Memory B cell (primary cell): ENCODE measurements around the gene ATRNL1.
A peak's percentile ranks its signal among the peaks of the same experiment; 100 is the strongest.
"Not testable (repeated sequence)": the region's sequence is repeated elsewhere in the genome, so short reads cannot be mapped to it uniquely, and the experiment has no call there.

Source experiments
- ATAC-seq: fragments of 150-1000 bp; cut with Tn5 transposase; 2 replicates; pipeline ENCODE4 v1.10.0; 2021; ENCODE audit warnings: low read depth, mild to moderate bottlenecking, moderate library complexity
- DNase-seq, 2 donors: peaks; one replicate each; pipeline ENCODE4 v3.0.0; 2022; ENCODE audit warnings: low spot score in 2 of 2
- H3K27ac Mint-ChIP-seq: one replicate; pipeline ENCODE4 v1.8.0; 2022; ENCODE audit warnings: mild to moderate bottlenecking, moderate library complexity, mixed read lengths
- H3K27me3 Mint-ChIP-seq: one replicate; pipeline ENCODE4 v1.8.0; 2022; ENCODE audit warnings: mixed read lengths
- H3K36me3 Mint-ChIP-seq: one replicate; pipeline ENCODE4 v1.8.0; 2022; ENCODE audit warnings: mild to moderate bottlenecking, mixed read lengths
- H3K4me1 Mint-ChIP-seq: one replicate; pipeline ENCODE4 v1.8.0; 2022; ENCODE audit warnings: mixed read lengths
- H3K4me3 Mint-ChIP-seq: one replicate; pipeline ENCODE4 v1.8.0; 2022; ENCODE audit warnings: mild to moderate bottlenecking, moderate library complexity, mixed read lengths
- H3K9me3 Mint-ChIP-seq: one replicate; pipeline ENCODE4 v1.8.0; 2022; ENCODE audit warnings: mixed read lengths

Gene ATRNL1

GRCh38 chr10:115103700-115104099 is 10.5 kb downstream of the ATRNL1 start:
- no peak for ATAC-seq
- Mint-ChIP-seq H3K27ac (no peak overlapping the region), H3K36me3 (peaks cover 4% of the 10 kb centered on the region), H3K4me1 (no peaks in the 10 kb centered on the region), H3K27me3 (peaks cover 5% of the 10 kb centered on the region), H3K9me3 (peaks cover 7% of the 10 kb centered on the region), H3K4me3 (no peak overlapping the region)
- no peak for DNase-seq

- not testable (repeated sequence) for H3K4me1 Mint-ChIP-seq, H3K36me3 Mint-ChIP-seq, H3K27me3 Mint-ChIP-seq, H3K9me3 Mint-ChIP-seq, DNase-seq, H3K4me3 Mint-ChIP-seq, H3K27ac Mint-ChIP-seq, ATAC-seq
Measured at GRCh38 chr10:115105411-115105810, 12.2 kb downstream of the ATRNL1 start.

GRCh38 chr10:115107830-115108229 is 14.7 kb downstream of the ATRNL1 start:
- H3K4me3 Mint-ChIP-seq = no peak overlapping the region
- ATAC-seq = no peak
- DNase-seq = no peak
- H3K4me1 Mint-ChIP-seq = no peaks in the 10 kb centered on the region
- H3K36me3 Mint-ChIP-seq = peaks cover 4% of the 10 kb centered on the region
- peaks cover 3% of the 10 kb centered on the region for H3K27me3 Mint-ChIP-seq
- peaks cover 3% of the 10 kb centered on the region for H3K9me3 Mint-ChIP-seq
- no peak overlapping the region for H3K27ac Mint-ChIP-seq

- H3K27ac Mint-ChIP-seq = no peak overlapping the region
- peaks cover 2% of the 10 kb centered on the region for H3K27me3 Mint-ChIP-seq
- DNase-seq (no peak), ATAC-seq (no peak)
- H3K4me1 Mint-ChIP-seq = no peaks in the 10 kb centered on the region
- peaks cover 3% of the 10 kb centered on the region for H3K9me3 Mint-ChIP-seq
- no peak overlapping the region for H3K4me3 Mint-ChIP-seq
- H3K36me3 Mint-ChIP-seq = peaks cover 5% of the 10 kb centered on the region
Measured at GRCh38 chr10:115117301-115117700, 24.1 kb downstream of the ATRNL1 start.

DNA sequence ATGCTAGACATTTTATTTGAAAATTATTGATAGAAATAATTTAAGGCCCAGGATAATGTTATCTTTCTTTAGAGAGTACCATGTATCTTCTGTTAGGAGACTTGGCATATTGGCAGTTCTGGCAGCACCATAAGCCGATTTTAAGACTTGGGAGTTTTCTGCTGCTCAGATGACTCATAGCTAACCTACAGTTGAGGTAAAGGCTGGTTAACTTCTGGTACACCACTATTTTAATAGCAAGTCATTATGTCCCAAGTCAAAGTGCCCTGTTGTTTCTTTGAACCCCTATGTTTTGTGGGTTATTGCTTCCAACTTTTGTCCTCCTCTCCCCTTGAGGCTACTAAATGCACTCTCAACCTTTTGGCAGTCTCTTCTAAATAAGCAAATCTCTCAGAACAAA is 25.2 kb downstream of the ATRNL1 start:
- Mint-ChIP-seq H3K9me3 (no peaks in the 10 kb centered on the region), H3K27ac (no peak overlapping the region), H3K4me3 (no peak overlapping the region), H3K27me3 (peaks cover 2% of the 10 kb centered on the region), H3K36me3 (peaks cover 2% of the 10 kb centered on the region), H3K4me1 (no peaks in the 10 kb centered on the region)
- ATAC-seq (no peak), DNase-seq (no peak)

DNA sequence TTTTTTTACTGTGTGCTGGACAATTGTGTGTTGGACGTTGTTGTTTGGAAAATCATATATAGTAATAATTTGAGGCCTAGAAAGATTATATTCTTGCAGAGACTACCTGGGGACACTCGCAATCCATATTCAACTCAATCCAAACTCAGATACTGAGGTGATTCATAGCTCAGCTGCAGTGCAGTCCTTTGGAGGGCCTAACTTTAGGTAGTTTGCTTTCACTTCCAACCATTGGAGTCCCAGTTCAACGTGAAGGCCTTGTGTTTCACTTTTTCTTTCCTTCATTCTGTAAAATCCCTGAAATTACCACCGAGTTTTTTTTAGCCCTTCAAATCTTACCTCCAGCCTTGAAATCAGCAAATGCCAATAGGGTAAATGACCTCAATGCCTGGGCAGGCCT is 32.3 kb downstream of the ATRNL1 start:
- DNase-seq (no peak), ATAC-seq (no peak)
- H3K4me3 Mint-ChIP-seq = no peak overlapping the region
- H3K9me3 Mint-ChIP-seq = no peaks in the 10 kb centered on the region
- H3K36me3 Mint-ChIP-seq = no peaks in the 10 kb centered on the region
- H3K4me1 Mint-ChIP-seq = no peaks in the 10 kb centered on the region
- H3K27me3 Mint-ChIP-seq = no peaks in the 10 kb centered on the region
- no peak overlapping the region for H3K27ac Mint-ChIP-seq

GRCh38 chr10:115129752-115130151 is 36.6 kb downstream of the ATRNL1 start:
- H3K4me1 Mint-ChIP-seq = no peaks in the 10 kb centered on the region
- DNase-seq (peak in 1 of 2 donors; percentile 19), ATAC-seq (no peak)
- H3K9me3 Mint-ChIP-seq = no peaks in the 10 kb centered on the region
- H3K36me3 Mint-ChIP-seq = no peaks in the 10 kb centered on the region
- no peak overlapping the region for H3K27ac Mint-ChIP-seq
- no peak overlapping the region for H3K4me3 Mint-ChIP-seq
- no peaks in the 10 kb centered on the region for H3K27me3 Mint-ChIP-seq

DNA sequence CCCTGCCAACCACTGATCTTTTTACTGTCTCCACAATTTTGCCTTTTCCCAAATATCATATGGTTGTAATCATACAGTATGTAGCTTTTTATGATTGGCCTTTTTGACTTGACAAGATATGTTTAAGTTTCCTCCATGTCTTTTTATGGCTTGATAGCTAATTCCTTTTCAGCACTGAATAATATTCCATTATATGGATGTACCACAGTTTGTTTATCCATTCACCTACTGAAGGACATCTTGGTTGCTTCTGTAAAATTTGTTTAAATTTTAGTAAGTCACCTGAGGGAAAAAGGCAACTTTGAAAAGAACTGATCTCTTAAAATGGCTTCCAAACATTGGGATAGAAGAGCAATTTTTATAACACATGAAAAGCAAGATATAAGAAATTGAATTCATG is 43.5 kb downstream of the ATRNL1 start:
- no peak for DNase-seq
- ATAC-seq = no peak
- Mint-ChIP-seq H3K27ac (no peak overlapping the region), H3K27me3 (peaks cover 1% of the 10 kb centered on the region), H3K4me3 (no peak overlapping the region), H3K36me3 (no peaks in the 10 kb centered on the region), H3K9me3 (peaks cover 8% of the 10 kb centered on the region), H3K4me1 (no peaks in the 10 kb centered on the region)

- ATAC-seq = no peak
- H3K27ac Mint-ChIP-seq = no peak overlapping the region
- H3K9me3 Mint-ChIP-seq = peaks cover 7% of the 10 kb centered on the region
- H3K27me3 Mint-ChIP-seq = peaks cover 1% of the 10 kb centered on the region
- DNase-seq = no peak
- no peaks in the 10 kb centered on the region for H3K36me3 Mint-ChIP-seq
- no peak overlapping the region for H3K4me3 Mint-ChIP-seq
- H3K4me1 Mint-ChIP-seq = no peaks in the 10 kb centered on the region
Measured at GRCh38 chr10:115141254-115141653, 48.1 kb downstream of the ATRNL1 start.

- ATAC-seq = no peak
- H3K27ac Mint-ChIP-seq = no peak overlapping the region
- H3K4me1 Mint-ChIP-seq = no peaks in the 10 kb centered on the region
- no peaks in the 10 kb centered on the region for H3K9me3 Mint-ChIP-seq
- H3K36me3 Mint-ChIP-seq = no peaks in the 10 kb centered on the region
- DNase-seq = no peak
- H3K27me3 Mint-ChIP-seq = no peaks in the 10 kb centered on the region
- no peak overlapping the region for H3K4me3 Mint-ChIP-seq
Measured at GRCh38 chr10:115157357-115157756, 64.2 kb downstream of the ATRNL1 start.

DNA sequence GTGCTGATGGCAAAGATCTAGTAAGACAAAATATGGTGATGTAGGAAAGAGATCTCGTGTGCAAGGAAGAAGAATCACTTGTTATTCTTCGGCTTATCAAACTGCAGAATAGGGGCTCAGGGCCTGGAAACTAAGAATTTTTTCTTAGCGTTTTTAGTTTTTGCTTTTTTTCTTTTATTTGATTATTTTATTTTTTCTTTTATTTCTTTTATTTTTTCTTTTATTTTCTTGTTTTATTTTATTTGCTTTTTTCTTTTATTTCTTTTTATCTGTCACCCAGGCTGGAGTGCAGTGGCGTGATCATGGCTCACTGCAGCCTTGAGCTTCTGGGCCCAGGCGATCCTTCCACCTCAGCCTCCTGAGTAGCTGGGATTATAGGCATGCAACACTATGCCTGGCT is 70.0 kb downstream of the ATRNL1 start:
- no peak overlapping the region for H3K4me3 Mint-ChIP-seq
- H3K4me1 Mint-ChIP-seq = no peaks in the 10 kb centered on the region
- DNase-seq = no peak
- no peaks in the 10 kb centered on the region for H3K27me3 Mint-ChIP-seq
- ATAC-seq = no peak
- no peaks in the 10 kb centered on the region for H3K36me3 Mint-ChIP-seq
- H3K9me3 Mint-ChIP-seq = peaks cover 1% of the 10 kb centered on the region
- no peak overlapping the region for H3K27ac Mint-ChIP-seq

DNA sequence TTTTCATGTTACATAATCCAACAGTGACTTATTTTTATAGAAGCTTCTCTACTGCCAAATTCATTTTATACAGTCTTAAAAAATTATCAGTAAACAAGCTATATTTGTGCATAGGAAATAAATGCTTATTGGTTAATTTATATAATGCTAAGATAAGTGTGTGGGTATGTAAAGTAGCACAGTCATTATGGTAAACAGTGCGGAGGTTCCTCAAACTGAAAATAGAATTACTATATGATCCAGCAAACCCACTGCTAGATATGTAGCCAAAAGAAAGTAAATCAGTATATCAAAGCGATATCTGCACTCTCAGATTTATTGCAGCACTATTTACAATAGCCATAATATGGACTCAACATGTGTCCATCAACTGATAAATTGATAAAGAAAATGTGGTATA is 71.1 kb downstream of the ATRNL1 start:
- no peaks in the 10 kb centered on the region for H3K27me3 Mint-ChIP-seq
- H3K36me3 Mint-ChIP-seq = no peaks in the 10 kb centered on the region
- H3K27ac Mint-ChIP-seq = no peak overlapping the region
- no peaks in the 10 kb centered on the region for H3K4me1 Mint-ChIP-seq
- ATAC-seq = no peak
- H3K9me3 Mint-ChIP-seq = peaks cover 1% of the 10 kb centered on the region
- no peak for DNase-seq
- no peak overlapping the region for H3K4me3 Mint-ChIP-seq

DNA sequence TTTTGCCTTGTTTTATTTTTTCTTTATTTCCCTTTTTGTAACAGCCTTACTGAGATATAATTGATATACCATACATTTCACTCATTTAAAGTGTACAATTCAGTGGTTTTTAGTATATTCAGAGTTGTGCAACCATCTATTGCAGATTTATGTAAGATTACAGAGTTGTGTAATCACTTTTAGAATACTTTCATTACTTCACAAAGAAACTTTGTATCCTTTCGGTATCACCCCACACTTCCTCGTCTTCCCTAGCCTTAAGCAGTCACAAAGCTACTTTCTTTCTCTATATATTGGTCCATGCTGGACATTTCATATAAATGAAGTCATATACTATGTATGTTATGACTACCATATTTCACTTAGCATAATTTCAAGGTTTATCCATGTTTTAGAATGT is 74.6 kb downstream of the ATRNL1 start:
- no peak overlapping the region for H3K27ac Mint-ChIP-seq
- no peak for ATAC-seq
- no peaks in the 10 kb centered on the region for H3K4me1 Mint-ChIP-seq
- H3K27me3 Mint-ChIP-seq = no peaks in the 10 kb centered on the region
- no peaks in the 10 kb centered on the region for H3K36me3 Mint-ChIP-seq
- DNase-seq = no peak
- H3K9me3 Mint-ChIP-seq = peaks cover 1% of the 10 kb centered on the region
- no peak overlapping the region for H3K4me3 Mint-ChIP-seq

- DNase-seq = no peak
- Mint-ChIP-seq H3K4me3 (no peak overlapping the region), H3K27ac (no peak overlapping the region), H3K4me1 (no peaks in the 10 kb centered on the region), H3K27me3 (no peaks in the 10 kb centered on the region), H3K9me3 (peaks cover 1% of the 10 kb centered on the region), H3K36me3 (no peaks in the 10 kb centered on the region)
- ATAC-seq = no peak
Measured at GRCh38 chr10:115171392-115171960, 78.3 kb downstream of the ATRNL1 start.

- ATAC-seq = no peak
- no peaks in the 10 kb centered on the region for H3K9me3 Mint-ChIP-seq
- no peak for DNase-seq
- H3K27ac Mint-ChIP-seq = no peak overlapping the region
- H3K4me1 Mint-ChIP-seq = no peaks in the 10 kb centered on the region
- no peaks in the 10 kb centered on the region for H3K36me3 Mint-ChIP-seq
- H3K27me3 Mint-ChIP-seq = no peaks in the 10 kb centered on the region
- H3K4me3 Mint-ChIP-seq = no peak overlapping the region
Measured at GRCh38 chr10:115173915-115174443, 80.8 kb downstream of the ATRNL1 start.
